Left lung (tissue), 10 donors: ENCODE data around the gene BANP. TPM values are rescaled to one million over a fixed set of nuclear protein-coding genes. Genes with fewer than 3 reads are reported as not detected.

Source experiments
- ATAC-seq: fragments of 200-7000 bp; cut with Tn5 transposase; one replicate; pipeline ENCODE4 v1.9.1; 2020; ENCODE audit warnings: moderate library complexity
- DNase-seq, 4 donors: peaks; one replicate each; pipeline ENCODE4 v3.0.0-alpha.2; 2013 to 2020
- H3K27ac ChIP-seq, 2 donors: fragments of 200-600 bp; sonication (generic) in 1 of 2; one replicate each; pipeline versions ENCODE4 v1.5.0 to v1.8.0; 2020 to 2021
- H3K27me3 ChIP-seq, 2 donors: fragments of 200-600 bp; sonication (generic) in 1 of 2; one replicate each; pipeline versions ENCODE4 v1.5.0 to v1.8.0; 2020 to 2021
- H3K36me3 ChIP-seq, 2 donors: fragments of 200-600 bp; sonication (generic) in 1 of 2; one replicate each; pipeline versions ENCODE4 v1.5.0 to v1.8.0; 2020 to 2021
- H3K4me1 ChIP-seq, 2 donors: fragments of 200-600 bp; one replicate each; pipeline ENCODE4 v1.8.0; 2021
- H3K4me3 ChIP-seq, 2 donors: fragments of 200-600 bp; sonication (generic) in 1 of 2; one replicate each; pipeline versions ENCODE4 v1.5.0 to v1.8.0; 2020 to 2021; ENCODE audit warnings: mild to moderate bottlenecking in 1 of 2
- H3K9me3 ChIP-seq, 2 donors: fragments of 200-600 bp; sonication (generic) in 1 of 2; one replicate each; pipeline versions ENCODE4 v1.5.0 to v1.8.0; 2020 to 2021
- CTCF ChIP-seq, 2 donors: fragments of 200-600 bp; sonication (generic) in 1 of 2; IDR thresholded peaks; one replicate each; pipeline versions ENCODE4 v1.5.0 to v1.8.0; 2021; ENCODE audit warnings: antibody characterized with exemption in 2 of 2
- intact Hi-C, 2 donors: fragments of 100-400 bp; cut with DNase I; formaldehyde crosslinking; loops; one replicate each; pipeline versions ENCODE4 v1.11.2 to v1.14.2; 2022
- polyA plus RNA-seq, 6 donors: library from polyadenylated mRNA; unstranded; fragments of 120-200 nt; gene quantifications; one replicate each; pipeline ENCODE4 v1.2.1, GENCODE V29; 2013; ENCODE audit not compliant: insufficient read length in 6 of 6
- total RNA-seq, 2 donors: library from RNA; stranded (reverse); fragmentation: NEBNext Ultra II Directional; extraction: Animal tissue kit (Norgen Biotek cat#: 25700); gene quantifications; one replicate each; pipeline ENCODE4 v1.2.1, GENCODE V29; 2021
- donor health status: DM: no; HTN: yes; CAD: no.
- donor health status: DM: no; HTN: no; CAD: no.

BANP gene
- total and polyA plus RNA-seq, 8 donors, result 19.3 to 35.9 (median 23.8) TPM

GRCh38 chr16:87954826-87955225 lies 3.6 kb downstream of the BANP start:
- Histone ChIP-seq H3K27ac (peak overlapping the region; percentile 62 to 95), H3K4me3 (peak overlapping the region in 1 of 2 donors; percentile 9), H3K27me3 (no peaks in the 10 kb centered on the region), H3K9me3 (no peaks in the 10 kb centered on the region), H3K4me1 (peaks cover 23 to 74% of the 10 kb centered on the region in 2 donors), H3K36me3 (peaks cover 0 to 9% of the 10 kb centered on the region in 2 donors)
- no peak for ATAC-seq
- intact Hi-C loops, result no loop called here
- TF ChIP-seq CTCF (IDR thresholded peaks at IDR 0.05), result no peak
- DNase-seq, result peak in 1 of 4 donors; percentile 81

- Histone ChIP-seq H3K4me3 (no peak overlapping the region), H3K4me1 (peaks cover 23 to 74% of the 10 kb centered on the region in 2 donors), H3K27me3 (no peaks in the 10 kb centered on the region), H3K36me3 (peaks cover 0 to 9% of the 10 kb centered on the region in 2 donors), H3K27ac (peak overlapping the region; percentile 62 to 95), H3K9me3 (no peaks in the 10 kb centered on the region)
- no peak for ATAC-seq
- no peak for TF ChIP-seq CTCF (IDR thresholded peaks at IDR 0.05)
- intact Hi-C loops, result no loop called here
- peak in 1 of 4 donors; percentile 37 for DNase-seq
These were observed 4.3 kb downstream of the BANP start for GRCh38 chr16:87955302-87956097.

GRCh38 chr16:87956098-87956364 lies 4.8 kb downstream of the BANP start:
- no peak for DNase-seq
- H3K27me3 ChIP-seq, result no peaks in the 10 kb centered on the region
- peaks cover 23 to 72% of the 10 kb centered on the region in 2 donors for H3K4me1 ChIP-seq
- peaks cover 0 to 9% of the 10 kb centered on the region in 2 donors for H3K36me3 ChIP-seq
- no peaks in the 10 kb centered on the region for H3K9me3 ChIP-seq
- ATAC-seq, result no peak
- H3K4me3 ChIP-seq, result no peak overlapping the region
- no peak for TF ChIP-seq CTCF (IDR thresholded peaks at IDR 0.05)
- intact Hi-C loops, result no loop called here
- H3K27ac ChIP-seq, result peak overlapping the region; percentile 62 to 95

- Histone ChIP-seq H3K9me3 (no peaks in the 10 kb centered on the region), H3K27ac (peak overlapping the region; percentile 62 to 95), H3K4me1 (peaks cover 23 to 72% of the 10 kb centered on the region in 2 donors), H3K36me3 (peaks cover 0 to 9% of the 10 kb centered on the region in 2 donors), H3K4me3 (no peak overlapping the region), H3K27me3 (no peaks in the 10 kb centered on the region)
- ATAC-seq (peak; percentile 8), DNase-seq (peak in 3 of 4 donors; percentile 23 to 70 (median 63))
- no peak for TF ChIP-seq CTCF (IDR thresholded peaks at IDR 0.05)
- intact Hi-C loops, result no loop called here
These were observed 5.4 kb downstream of the BANP start for GRCh38 chr16:87956365-87957231.
